Measurements from ENCODE around the gene MACROD2.

Gene MACROD2

DNA sequence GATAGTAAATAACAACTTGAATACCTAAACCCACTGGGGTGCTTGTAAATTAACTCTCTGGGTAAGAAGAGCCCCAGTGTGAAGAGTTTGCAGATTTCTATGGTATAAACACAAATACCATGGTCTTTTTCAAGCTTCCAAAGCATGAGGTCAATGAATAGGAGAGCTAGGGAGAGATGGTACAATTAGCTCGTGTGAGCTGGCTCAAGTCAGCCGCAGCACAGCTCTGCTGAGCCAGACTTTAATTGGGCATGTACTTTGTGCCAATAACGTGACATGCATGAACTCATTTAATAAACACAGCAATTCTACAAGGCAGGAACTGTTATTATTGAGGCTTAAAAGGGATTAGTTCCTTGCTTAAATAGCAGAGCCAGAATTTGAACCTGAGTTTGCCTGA is 1893.7 kb downstream of the MACROD2 start:
- no peak for DNase-seq (ENCODE audit: low read depth)
- H3K4me3 ChIP-seq (ENCODE audit: control insufficient read depth, low read depth, low read length) = no peak overlapping the region
- TF ChIP-seq, protein P1, sequence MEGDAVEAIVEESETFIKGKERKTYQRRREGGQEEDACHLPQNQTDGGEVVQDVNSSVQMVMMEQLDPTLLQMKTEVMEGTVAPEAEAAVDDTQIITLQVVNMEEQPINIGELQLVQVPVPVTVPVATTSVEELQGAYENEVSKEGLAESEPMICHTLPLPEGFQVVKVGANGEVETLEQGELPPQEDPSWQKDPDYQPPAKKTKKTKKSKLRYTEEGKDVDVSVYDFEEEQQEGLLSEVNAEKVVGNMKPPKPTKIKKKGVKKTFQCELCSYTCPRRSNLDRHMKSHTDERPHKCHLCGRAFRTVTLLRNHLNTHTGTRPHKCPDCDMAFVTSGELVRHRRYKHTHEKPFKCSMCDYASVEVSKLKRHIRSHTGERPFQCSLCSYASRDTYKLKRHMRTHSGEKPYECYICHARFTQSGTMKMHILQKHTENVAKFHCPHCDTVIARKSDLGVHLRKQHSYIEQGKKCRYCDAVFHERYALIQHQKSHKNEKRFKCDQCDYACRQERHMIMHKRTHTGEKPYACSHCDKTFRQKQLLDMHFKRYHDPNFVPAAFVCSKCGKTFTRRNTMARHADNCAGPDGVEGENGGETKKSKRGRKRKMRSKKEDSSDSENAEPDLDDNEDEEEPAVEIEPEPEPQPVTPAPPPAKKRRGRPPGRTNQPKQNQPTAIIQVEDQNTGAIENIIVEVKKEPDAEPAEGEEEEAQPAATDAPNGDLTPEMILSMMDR (IDR thresholded peaks at IDR 0.05; ENCODE audit: control insufficient read depth, insufficient read depth, low read depth, low read length, missing control alignments) = no peak

DNA sequence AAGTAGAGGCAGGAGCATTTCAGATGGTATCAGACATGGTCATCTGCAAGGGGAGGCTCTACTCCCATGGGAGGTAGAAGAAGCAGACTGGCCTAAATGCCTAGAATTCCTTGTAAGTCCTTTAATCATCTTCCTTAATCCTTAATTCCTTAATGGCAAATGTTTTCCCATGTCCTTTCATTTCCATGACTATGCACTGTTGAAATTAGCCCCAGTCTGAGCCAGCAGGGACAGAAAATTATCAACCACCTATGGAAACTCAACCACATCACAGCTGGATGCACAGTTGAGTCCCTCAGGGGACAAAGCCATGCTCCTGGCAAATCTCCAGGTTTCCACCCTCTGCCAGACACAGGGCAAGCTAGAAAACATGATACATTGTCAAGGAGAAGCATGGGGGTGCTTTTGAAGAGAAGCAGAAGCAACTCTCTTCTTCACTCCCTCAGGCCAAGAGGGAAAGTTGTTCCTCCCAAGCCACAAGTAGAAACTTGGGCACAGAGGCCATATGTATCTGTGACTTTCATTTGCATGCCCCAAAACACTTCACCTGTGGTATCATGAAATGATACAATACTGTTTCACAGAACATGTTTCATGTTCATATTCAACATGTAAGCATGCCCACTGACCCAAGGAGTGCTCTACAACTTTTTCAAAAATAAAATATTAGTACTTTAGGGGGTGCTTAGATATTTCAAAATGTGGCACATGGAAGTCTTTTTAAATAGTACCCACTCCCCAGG is 1894.4 kb downstream of the MACROD2 start:
- H3K4me3 ChIP-seq (ENCODE audit: control insufficient read depth, low read depth, low read length) = no peak overlapping the region
- TF ChIP-seq, protein P1 (IDR thresholded peaks at IDR 0.05; ENCODE audit: control insufficient read depth, insufficient read depth, low read depth, low read length, missing control alignments) = no peak
- no peak for DNase-seq (ENCODE audit: low read depth)

DNA sequence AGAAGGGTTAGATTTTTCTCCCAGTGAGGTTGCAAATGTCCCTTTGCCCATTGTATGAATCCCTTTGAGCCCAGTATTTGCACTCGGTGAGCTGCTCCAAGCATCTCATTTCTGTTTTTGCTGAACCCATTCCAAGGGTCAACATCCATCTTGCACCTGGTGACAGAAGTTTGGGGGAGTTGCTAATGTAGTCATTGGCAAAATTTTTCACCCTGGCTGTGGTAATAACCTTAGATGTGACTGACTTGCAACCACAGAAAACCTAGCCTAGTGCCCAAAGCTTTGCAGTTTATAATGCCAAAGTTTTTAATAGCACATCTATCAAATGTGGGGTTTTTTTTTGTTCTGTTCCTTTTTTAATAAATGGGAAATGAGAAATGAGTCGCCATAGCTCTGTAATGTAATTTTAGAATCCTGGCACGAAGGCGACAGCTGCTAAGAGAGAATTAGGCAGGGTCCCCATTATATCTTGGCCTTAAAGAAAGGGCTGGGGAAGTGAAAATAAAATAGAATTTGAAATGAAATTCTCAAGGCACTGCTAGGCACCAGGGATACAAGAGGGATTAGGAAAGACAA is 1895.2 kb downstream of the MACROD2 start:
- TF ChIP-seq, protein P1 (IDR thresholded peaks at IDR 0.05; ENCODE audit: control insufficient read depth, insufficient read depth, low read depth, low read length, missing control alignments) = no peak
- no peak overlapping the region for H3K4me3 ChIP-seq (ENCODE audit: control insufficient read depth, low read depth, low read length)
- no peak for DNase-seq (ENCODE audit: low read depth)

DNA sequence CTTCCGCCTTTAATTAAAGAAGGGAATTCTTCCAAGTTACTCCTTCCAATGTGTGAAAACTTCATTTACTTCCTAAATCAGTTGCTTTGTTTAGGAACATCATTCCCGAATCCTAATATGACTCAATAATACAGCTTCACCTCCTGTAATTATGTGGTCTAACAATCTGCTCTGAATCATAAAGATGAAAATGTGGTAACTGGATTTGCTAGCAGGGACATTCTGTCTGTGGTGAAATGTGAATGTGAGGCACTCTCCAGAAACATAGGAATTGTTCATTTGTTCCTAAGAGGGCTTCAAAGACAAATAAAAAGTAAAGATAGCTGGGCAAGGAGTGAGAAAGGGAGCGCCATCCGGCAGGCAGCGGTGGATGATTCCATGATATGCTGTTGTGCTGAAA is 1899.8 kb downstream of the MACROD2 start:
- TF ChIP-seq, protein P1 (IDR thresholded peaks at IDR 0.05; ENCODE audit: control insufficient read depth, insufficient read depth, low read depth, low read length, missing control alignments) = no peak
- H3K4me3 ChIP-seq (ENCODE audit: control insufficient read depth, low read depth, low read length) = no peak overlapping the region
- DNase-seq (ENCODE audit: low read depth) = no peak

DNA sequence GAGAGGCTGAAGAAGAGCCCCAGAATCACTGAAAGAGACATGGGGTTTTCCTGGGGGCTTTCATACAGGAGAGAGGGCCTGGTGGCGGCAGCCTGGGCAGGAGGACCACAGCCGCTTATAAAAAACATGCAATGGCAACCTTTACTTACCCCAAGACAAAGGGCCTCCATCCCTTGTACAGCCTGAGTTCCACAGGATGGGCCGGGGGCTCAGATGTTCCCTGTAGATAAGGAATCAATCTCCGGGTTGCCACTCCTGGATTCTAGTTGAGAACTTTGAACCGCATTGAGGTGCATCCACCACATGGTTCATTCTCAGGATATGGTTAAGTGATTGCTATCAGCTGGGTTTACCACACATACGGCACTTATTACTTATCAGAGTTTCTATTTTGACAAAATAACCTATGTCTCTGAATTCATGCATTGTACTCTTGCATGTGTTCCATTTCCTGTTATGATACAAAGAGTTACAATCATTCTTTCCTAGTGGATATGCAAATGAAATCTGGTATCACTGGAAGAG is 1900.3 kb downstream of the MACROD2 start:
- TF ChIP-seq, protein P1 (IDR thresholded peaks at IDR 0.05; ENCODE audit: control insufficient read depth, insufficient read depth, low read depth, low read length, missing control alignments) = no peak
- no peak overlapping the region for H3K4me3 ChIP-seq (ENCODE audit: control insufficient read depth, low read depth, low read length)
- no peak for DNase-seq (ENCODE audit: low read depth)

DNA sequence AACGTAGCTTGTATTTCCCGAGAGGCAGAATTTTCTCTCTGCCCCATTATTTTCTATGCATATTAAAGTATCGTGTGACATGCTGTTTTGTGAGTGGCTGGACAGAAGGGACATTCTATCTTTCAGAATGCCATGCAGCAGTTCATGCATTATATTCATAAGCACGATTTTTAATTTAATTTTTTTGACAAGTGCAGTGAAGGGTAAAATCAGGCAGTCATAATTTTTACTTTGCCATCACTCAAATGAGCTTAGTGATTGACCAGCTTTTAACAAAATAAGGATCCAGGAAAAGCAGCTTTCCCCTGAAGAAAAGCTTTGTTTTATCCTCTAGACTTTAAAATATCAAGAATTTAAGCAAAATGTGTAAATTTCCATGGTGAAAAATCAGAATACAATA is 1904.7 kb downstream of the MACROD2 start:
- TF ChIP-seq, protein P1 (IDR thresholded peaks at IDR 0.05; ENCODE audit: control insufficient read depth, insufficient read depth, low read depth, low read length, missing control alignments) = no peak
- H3K4me3 ChIP-seq (ENCODE audit: control insufficient read depth, low read depth, low read length) = no peak overlapping the region
- DNase-seq (ENCODE audit: low read depth) = no peak
